ENCODE measurements around the gene CTRL.

- no peak for TF ChIP-seq CTCF (IDR thresholded peaks at IDR 0.05)
- no peak for TF ChIP-seq GABPA (IDR thresholded peaks at IDR 0.05; ENCODE audit: low read depth)
- no peak for TF ChIP-seq TAF1 (IDR thresholded peaks at IDR 0.05; ENCODE audit: borderline replicate concordance, low read depth, low read length)
These were observed 16.7 kb downstream of the CTRL start for GRCh38 chr16:67914758-67915495.

Measured in SK-N-SH (cell line).